ENCODE measurements around the gene TARS1.

DNA sequence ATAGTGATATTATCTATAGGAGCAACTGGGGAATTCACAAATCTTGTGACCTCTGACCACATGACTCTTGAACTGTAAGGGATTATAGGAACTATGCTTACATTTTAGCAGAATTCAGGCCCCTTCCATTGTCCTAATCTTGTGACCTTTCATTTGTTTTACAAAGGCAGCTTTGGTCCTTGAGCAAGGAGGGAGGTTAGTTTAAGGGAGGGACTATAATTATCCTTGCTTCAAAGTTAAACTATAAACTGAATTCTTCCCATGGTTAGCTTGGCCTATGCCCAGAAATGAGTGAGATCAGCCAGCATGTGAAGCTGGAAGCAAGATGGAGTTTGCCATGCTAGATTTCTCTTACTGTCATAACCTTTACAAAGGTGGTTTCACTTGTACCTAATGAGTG, 51.2 kb downstream of the TARS1 start:
- TF ChIP-seq CTCF (IDR thresholded peaks at IDR 0.05; ENCODE audit: insufficient read depth, low read depth, low read length) = no peak
- no peak for TF ChIP-seq EZH2 (IDR thresholded peaks at IDR 0.05; ENCODE audit: insufficient read depth, low read length)
